Psoas muscle (tissue), 8 donors: Measurements from ENCODE around the gene ABCA7. TPM values are rescaled to one million over a fixed set of nuclear protein-coding genes. Genes with fewer than 3 reads are reported as not detected.

ENCODE experiments used
- ATAC-seq, 4 donors: fragments of 200-7000 bp; cut with Tn5 transposase; one replicate each; pipeline ENCODE4 v1.9.1; 2020; ENCODE audit warnings: moderate library complexity in 3 of 4, mild to moderate bottlenecking in 2 of 4
- DNase-seq, 2 donors: peaks; one replicate each; pipeline ENCODE4 v3.0.0-alpha.2; 2020
- H3K27ac ChIP-seq: fragments of 200-600 bp; one replicate; pipeline ENCODE4 v1.8.0; 2022
- H3K27me3 ChIP-seq, 3 donors: fragments of 200-600 bp in 1 of 3; one replicate each; pipeline versions ENCODE4 v1.6.1 to v1.8.0; 2013 to 2022; ENCODE audit warnings: low read length in 2 of 3, mild to moderate bottlenecking in 2 of 3, moderate library complexity in 1 of 3; ENCODE audit not compliant: insufficient read depth in 3 of 3
- H3K36me3 ChIP-seq, 2 donors: fragments of 200-600 bp in 1 of 2; one replicate each; pipeline versions ENCODE4 v1.6.1 to v1.8.0; 2013 to 2022; ENCODE audit warnings: low read depth in 1 of 2, mild to moderate bottlenecking in 1 of 2, moderate library complexity in 1 of 2; ENCODE audit not compliant: insufficient read depth in 1 of 2
- H3K4me1 ChIP-seq: fragments of 200-600 bp; one replicate; pipeline ENCODE4 v1.8.0; 2022
- H3K4me3 ChIP-seq: fragments of 200-600 bp; one replicate; pipeline ENCODE4 v1.8.0; 2022; ENCODE audit warnings: mild to moderate bottlenecking
- H3K9me3 ChIP-seq: fragments of 200-600 bp; one replicate; pipeline ENCODE4 v1.8.0; 2022
- WGBS, 3 donors: extraction: QIAGEN DNeasy Blood & Tissue Kit; methylation state at CpG; one replicate each; pipeline versions ENCODE4 v1.1.6 to v1.1.7; 2013; 5-methylcytosine and 5-hydroxymethylcytosine counted together
- intact Hi-C, 2 donors: fragments of 100-400 bp; cut with DNase I; formaldehyde crosslinking; loops; one replicate each; pipeline versions ENCODE4 v1.11.0 to v1.14.2; 2022
- polyA plus RNA-seq, 3 donors: library from polyadenylated mRNA; stranded (reverse); fragments of 200-250 nt; gene quantifications; one replicate each; pipeline ENCODE4 v1.2.3, GENCODE V29; 2013
- total RNA-seq, 4 donors: library from RNA; stranded (reverse); fragmentation: NEBNext Ultra II Directional in 2 of 4; extraction: Animal tissue kit (Norgen Biotek cat#: 25700) in 2 of 4; gene quantifications; one replicate each; pipeline versions ENCODE4 v1.2.1 to v1.2.4, GENCODE V29; 2021 to 2023
- TF ChIP-seq, protein P1 (sequence below): fragments of 200-600 bp; IDR thresholded peaks from one replicate; pipeline ENCODE4 v1.8.0; 2022; ENCODE audit warnings: antibody characterized with exemption
- donor health status: healthy with polysubstance abuse.
- donor health status: DM: no; HTN: no; CAD: no; lungs with moderate emphysema.
- donor health status: Bipolar disorder and iron deficiency.
- donor health status: healthy.
- donor health status: DM: yes; HTN: yes; CAD: no.
- donor health status: DM: no; HTN: no; CAD: no.
- donor health status: DM: no; HTN: no; CAD: no.
- donor health status: DM: yes; HTN: yes; CAD: no.

Gene ABCA7
- total and polyA plus RNA-seq, 7 donors = 2.6 to 19.5 (median 10.1) TPM

DNA sequence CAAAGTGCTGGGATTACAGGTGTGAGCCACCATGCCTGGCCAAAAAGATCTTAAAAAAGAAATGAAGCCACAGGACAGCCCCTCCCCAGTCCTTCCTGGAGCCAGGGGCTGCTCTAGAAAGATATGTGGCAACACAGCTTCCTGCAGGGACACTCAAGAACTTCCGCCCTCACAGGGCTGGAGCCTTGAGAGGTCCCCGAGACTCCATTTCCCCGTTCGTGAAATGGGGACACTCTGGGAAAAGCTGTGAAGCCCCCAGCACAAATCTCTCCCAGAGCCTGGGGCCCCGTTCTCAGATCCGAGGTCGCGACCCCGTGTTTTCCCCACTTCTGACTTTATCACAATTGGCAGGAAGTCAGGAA, 61.4 kb downstream of the ABCA7 start:
- TF ChIP-seq, protein P1, sequence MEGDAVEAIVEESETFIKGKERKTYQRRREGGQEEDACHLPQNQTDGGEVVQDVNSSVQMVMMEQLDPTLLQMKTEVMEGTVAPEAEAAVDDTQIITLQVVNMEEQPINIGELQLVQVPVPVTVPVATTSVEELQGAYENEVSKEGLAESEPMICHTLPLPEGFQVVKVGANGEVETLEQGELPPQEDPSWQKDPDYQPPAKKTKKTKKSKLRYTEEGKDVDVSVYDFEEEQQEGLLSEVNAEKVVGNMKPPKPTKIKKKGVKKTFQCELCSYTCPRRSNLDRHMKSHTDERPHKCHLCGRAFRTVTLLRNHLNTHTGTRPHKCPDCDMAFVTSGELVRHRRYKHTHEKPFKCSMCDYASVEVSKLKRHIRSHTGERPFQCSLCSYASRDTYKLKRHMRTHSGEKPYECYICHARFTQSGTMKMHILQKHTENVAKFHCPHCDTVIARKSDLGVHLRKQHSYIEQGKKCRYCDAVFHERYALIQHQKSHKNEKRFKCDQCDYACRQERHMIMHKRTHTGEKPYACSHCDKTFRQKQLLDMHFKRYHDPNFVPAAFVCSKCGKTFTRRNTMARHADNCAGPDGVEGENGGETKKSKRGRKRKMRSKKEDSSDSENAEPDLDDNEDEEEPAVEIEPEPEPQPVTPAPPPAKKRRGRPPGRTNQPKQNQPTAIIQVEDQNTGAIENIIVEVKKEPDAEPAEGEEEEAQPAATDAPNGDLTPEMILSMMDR = no peak
- H3K4me1 ChIP-seq = peaks cover 28% of the 10 kb centered on the region
- DNase-seq (peak in 1 of 2 donors; percentile 65), ATAC-seq (no peak)
- peaks cover 0 to 4% of the 10 kb centered on the region in 2 donors for H3K36me3 ChIP-seq
- H3K27me3 ChIP-seq = no peaks in the 10 kb centered on the region
- peak overlapping the region; percentile 97 for H3K27ac ChIP-seq
- peak overlapping the region; percentile 1 for H3K4me3 ChIP-seq
- H3K9me3 ChIP-seq = no peaks in the 10 kb centered on the region
- WGBS, 3 donors = 27 to 37% (median 30%) methylated on average over 9 of the region's 9 CpGs
- intact Hi-C loops = no loop called here

DNA sequence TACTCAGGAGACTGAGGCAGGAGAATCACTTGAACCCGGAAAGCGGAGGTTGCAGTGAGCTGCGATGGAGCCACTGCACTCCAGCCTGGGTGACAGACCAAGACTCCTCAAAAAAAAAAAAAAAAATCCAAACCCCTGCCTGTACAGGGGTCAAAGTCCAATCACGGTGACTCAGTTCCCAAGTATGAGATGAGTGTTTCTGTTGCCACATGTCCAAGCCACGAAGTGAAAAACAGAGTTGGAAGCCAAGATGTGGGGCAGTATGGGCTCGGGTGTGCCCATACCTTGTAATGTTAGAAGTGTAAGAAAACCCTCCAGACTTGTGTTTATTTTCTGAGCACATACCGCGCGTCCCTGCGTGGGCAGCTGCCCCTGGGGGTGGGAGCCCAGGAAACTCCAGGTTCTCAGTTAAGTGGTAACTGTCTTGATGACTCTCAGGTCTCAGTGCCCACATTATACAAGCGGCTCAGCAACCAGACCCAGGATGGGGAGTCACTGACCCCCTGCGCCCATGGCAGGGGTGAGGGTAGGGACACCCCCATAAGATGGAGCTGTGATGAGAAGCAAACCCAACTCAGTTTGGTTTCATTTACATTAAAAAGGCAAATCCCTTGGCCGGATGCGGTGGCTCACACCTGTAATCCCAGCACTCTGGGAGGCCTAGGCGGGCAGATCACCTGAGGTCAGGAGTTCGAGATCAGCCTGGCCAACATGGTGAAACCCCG, 62.7 kb downstream of the ABCA7 start:
- TF ChIP-seq, protein P1 = no peak
- peaks cover 6 to 17% of the 10 kb centered on the region in 2 donors for H3K36me3 ChIP-seq
- ATAC-seq (peak; percentile 33 to 58 (median 48)), DNase-seq (peak in 1 of 2 donors; percentile 63)
- H3K27me3 ChIP-seq = no peaks in the 10 kb centered on the region
- H3K4me3 ChIP-seq = peak overlapping the region; percentile 88
- WGBS, 3 donors = 59 to 68% (median 61%) methylated on average over 17 of the region's 17 CpGs
- intact Hi-C loops = no loop called here
- H3K27ac ChIP-seq = peak overlapping the region; percentile 97
- H3K9me3 ChIP-seq = no peaks in the 10 kb centered on the region
- H3K4me1 ChIP-seq = peaks cover 28% of the 10 kb centered on the region

DNA sequence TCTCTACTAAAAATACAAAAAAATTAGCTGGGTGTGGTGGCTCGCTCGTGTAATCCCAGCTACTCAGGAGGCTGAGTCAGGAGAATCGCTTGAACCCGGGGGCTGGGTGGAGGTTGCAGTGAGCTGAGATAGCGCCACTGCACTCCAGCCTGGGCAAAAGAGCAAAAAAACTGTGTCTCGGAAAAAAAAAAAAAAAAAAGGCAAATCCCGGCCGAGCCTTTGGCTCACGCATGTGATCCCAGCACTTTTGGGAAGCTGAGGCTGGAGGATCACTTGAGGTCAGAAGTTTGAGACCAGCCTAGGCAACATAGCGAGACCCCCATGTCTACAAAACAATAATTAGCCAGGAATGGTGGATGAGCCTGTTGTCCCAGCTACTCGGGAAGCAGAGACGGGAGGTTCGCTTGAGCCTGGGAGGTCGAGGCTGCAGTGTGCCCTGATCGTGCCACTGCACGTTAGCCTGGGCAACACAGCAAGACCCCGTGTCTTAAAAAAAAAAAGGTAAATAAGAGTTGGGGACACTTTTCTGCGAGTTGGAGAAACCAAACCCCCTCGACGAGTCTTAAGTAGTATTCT, 63.3 kb downstream of the ABCA7 start:
- Histone ChIP-seq H3K4me1 (peaks cover 28% of the 10 kb centered on the region), H3K9me3 (no peaks in the 10 kb centered on the region), H3K27me3 (no peaks in the 10 kb centered on the region), H3K36me3 (peaks cover 6 to 23% of the 10 kb centered on the region in 2 donors), H3K4me3 (peak overlapping the region; percentile 88), H3K27ac (peak overlapping the region; percentile 97)
- intact Hi-C loops = no loop called here
- TF ChIP-seq, protein P1 = no peak
- WGBS, 3 donors = 27 to 37% (median 29%) methylated on average over 20 of the region's 20 CpGs
- DNase-seq = no peak
- no peak for ATAC-seq

DNA sequence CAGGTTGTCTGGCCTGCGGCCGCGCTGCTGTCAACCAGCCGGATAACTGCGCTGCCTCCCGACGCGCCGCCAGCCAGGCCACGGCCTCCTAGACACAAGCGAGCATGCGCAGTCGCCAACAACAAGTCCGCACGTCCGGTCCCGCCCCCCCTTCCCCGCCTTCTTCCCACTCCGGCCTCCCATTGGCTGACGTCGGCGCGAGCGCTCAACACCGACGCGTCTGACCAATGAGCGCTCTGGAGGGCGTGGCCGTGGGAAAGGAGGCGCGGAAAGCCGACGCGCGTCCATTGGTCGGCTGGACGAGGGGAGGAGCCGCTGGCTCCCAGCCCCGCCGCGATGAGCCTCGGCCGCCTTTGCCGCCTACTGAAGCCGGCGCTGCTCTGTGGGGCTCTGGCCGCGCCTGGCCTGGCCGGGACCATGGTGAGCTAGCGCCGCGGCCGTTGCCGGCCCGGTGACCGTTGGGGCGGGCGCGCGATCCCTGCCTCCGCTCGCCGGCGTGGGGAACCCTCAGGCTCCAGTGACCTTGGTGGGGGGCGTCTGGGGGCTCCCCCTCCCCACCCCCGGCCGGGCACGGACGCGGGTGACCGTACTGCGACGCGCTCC, 63.9 kb downstream of the ABCA7 start, which contains the start of gene GPX4:
Gene GPX4, plus strand, starts transcription at position 287 of the 603 bp plus-strand sequence. Its CDS starts 50 bp downstream, at position 337.
- Histone ChIP-seq H3K27ac (peak within 1 kb of the TSS; percentile 97), H3K4me1 (peaks cover 28% of the 10 kb centered on the region), H3K27me3 (no peaks in the 10 kb centered on the region), H3K4me3 (peak within 1 kb of the TSS; percentile 88), H3K9me3 (no peaks in the 10 kb centered on the region), H3K36me3 (peaks cover 8 to 28% of the 10 kb centered on the region in 2 donors)
- TF ChIP-seq, protein P1 = no peak
- DNase-seq (peak; percentile 100), ATAC-seq (peak; percentile 80 to 86 (median 82))
- WGBS, 3 donors = 0% methylated on average over 57 to 75 of the region's 75 CpGs
- intact Hi-C loops = no loop called here
